ENCODE results near the gene PIP5KL1.

PIP5KL1 gene

DNA sequence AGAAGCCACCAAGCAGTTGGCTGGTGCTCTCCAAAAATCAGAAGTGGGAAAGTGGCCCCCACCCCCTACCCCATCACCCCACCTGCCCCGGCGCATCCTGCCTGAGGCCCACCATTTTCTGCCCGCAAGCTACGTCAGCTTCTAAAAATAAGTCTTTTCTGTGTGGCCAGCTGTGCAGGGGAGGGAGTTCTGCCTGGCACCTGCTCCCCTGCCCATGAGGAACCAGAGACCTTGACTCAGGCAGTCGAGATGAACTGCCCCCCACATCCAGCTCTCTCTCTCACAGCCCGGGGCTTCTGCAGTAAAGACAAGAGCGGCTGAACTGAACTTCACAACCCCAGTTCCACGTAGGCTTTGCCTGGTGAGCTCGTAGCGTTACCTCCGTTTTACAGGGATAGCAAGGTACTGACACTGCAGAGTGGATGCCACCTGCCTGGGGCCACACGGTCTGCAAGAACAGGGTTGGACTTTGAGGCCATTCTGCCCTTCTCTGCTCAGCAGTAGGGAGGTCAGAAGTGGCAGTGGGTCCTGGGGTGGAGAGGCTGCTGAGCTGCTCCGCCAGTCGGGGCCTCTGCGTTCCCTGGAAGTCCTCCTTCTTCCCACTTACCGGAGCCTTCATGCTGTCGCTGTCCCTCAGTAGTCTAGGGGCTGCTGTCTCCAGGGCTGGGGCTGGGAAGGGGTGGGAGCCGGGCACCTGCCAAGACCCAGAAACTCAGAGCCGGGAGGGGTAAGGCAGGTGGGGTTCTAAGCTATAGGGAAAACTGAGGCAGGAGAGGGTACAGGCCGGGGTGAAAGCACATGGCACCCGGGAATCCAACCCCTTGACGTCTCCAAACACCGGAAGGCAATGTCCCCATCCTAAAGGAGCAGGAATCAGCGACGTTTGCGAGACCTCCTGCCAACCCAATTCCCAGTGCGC, 14.5 kb downstream of the PIP5KL1 start:
- DNase-seq (ENCODE audit: low read depth), result no peak

GRCh38 chr9:127915325-127915752, 15.2 kb downstream of the PIP5KL1 start:
- DNase-seq (ENCODE audit: low read depth), result no peak

DNA sequence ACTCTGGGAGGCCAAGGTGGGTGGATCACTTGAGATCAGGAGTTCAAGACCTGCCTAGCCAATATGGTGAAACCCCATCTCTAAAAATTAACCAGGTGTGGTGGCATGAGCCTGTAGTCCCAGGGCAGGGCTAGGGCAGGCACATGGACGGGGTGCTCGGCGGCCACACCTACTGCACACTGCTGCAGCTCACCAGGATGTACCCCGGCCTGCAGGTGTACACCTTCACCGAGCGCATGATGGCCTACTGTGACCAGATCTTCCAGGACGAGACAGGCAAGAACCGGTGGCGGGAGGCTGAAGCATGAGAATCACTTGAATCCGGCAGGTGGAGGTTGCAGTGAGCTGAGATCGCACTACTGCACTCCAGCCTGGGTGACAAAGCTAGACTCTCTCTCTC, 16.9 kb downstream of the PIP5KL1 start:
- no peak for DNase-seq (ENCODE audit: low read depth)

- no peak for DNase-seq (ENCODE audit: low read depth)
Measured at GRCh38 chr9:127912882-127913281, 17.7 kb downstream of the PIP5KL1 start.

- no peak for DNase-seq (ENCODE audit: low read depth)
Measured at GRCh38 chr9:127912296-127912695, 18.3 kb downstream of the PIP5KL1 start.

- DNase-seq (ENCODE audit: low read depth), result no peak
Measured at GRCh38 chr9:127910613-127911205, 19.9 kb downstream of the PIP5KL1 start.

GRCh38 chr9:127909839-127910273, 20.7 kb downstream of the PIP5KL1 start:
- DNase-seq (ENCODE audit: low read depth), result no peak

DNA sequence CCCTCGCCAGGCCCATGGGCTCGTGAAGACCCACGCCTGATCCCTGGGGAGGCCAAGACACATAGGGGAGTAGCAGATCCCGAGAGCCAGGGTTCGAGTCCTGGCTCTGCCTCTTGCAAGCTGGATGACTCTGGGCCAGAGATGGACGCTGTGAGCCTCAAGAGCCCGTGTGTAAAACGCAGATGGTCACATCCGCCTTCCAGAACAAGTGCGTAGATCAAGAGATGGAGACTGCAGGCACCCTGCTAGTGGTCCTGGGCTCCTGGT, 22.0 kb downstream of the PIP5KL1 start:
- no peak for DNase-seq (ENCODE audit: low read depth)

GRCh38 chr9:127907867-127908659, 22.5 kb downstream of the PIP5KL1 start:
- DNase-seq (ENCODE audit: low read depth), result no peak

GRCh38 chr9:127905788-127906191, 24.8 kb downstream of the PIP5KL1 start:
- DNase-seq (ENCODE audit: low read depth), result no peak

- no peak for DNase-seq (ENCODE audit: low read depth)
Measured at GRCh38 chr9:127905004-127905728, 25.4 kb downstream of the PIP5KL1 start.

GRCh38 chr9:127904561-127905003, 26.0 kb downstream of the PIP5KL1 start:
- no peak for DNase-seq (ENCODE audit: low read depth)

DNA sequence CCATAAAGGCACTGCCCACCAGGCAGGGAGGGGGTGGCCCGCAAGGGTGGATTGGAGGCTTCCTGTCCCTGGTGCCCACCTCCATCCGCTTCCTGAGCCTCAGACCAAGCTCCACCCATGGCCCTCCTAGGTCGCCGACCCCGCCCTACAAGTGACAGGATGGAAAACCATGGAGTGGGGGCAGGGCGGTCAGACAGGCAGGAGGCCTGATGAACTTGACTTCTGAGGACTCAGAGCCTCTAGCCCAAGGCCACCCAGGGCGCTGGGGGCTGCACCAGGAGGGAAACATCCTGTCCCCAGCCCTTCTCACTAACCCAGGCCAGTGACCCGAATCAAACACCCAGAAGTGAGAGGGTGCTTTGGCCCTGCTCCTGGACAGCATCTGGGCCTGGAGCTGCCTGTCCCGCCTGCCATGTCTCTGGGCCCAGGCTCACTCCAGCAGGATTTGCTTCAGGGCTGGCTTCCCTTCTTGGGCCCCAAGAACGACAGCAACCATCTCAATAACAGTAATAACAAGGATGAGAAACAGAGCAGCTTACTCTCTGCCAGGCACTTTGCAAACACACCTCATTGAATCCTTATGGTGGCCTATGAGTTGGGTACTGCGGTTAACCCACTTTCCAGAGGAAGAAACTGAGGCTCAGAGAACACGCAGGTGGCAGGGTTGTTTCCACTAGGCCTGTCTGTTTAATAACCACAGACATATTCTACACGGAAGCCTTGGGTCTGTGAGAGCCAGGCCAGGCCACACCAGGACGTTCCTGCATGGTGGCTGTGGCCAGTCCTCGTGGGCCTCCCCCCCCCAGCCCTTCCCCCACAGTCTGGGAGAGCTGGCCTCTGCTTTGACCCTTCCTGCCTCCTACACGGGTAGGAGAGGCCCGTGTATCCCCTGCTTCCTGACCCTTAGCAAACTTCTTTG, 26.8 kb downstream of the PIP5KL1 start:
- no peak for DNase-seq (ENCODE audit: low read depth)

GRCh38 chr9:127899128-127899943, 31.2 kb downstream of the PIP5KL1 start, which contains the start of gene ST6GALNAC6:
ST6GALNAC6 (minus strand) TSS chr9:127899603; CDS start chr9:127897981, 1,622 bp downstream.
- DNase-seq (ENCODE audit: low read depth), result peak; percentile 51

DNA sequence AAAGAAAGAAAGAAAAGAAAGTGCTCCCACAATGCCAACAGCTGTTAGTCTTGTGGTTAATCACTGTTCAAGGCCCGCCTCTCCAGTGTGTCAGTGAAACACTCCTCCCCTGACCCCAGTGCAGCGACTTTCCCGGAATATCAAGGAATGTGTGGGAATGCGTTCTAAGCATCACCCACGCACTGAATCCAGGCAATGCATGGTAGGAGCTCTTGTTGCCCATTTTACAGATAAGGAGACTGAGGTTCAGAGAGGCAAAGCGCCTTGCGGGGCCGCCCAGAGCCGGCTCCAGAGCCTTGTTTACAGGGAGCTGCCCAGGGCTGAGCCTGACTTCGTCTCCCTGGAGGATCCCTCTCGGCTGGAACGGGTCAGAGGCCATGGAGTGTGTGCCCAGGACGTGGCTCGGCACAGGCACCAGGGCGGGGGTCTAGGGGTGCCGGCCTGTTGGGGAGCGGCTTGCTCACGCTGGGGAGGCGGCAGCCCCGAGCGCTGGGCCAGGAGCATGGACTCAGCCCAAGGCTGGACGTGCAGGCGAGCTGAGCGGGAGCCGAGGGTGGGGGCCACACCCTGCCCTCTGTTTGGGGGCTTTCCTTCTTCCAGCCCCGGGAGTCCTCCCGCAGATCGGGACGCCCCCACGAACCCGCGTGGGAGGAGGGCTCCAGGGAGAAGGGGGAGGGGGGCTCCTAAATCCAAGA, 32.0 kb downstream of the PIP5KL1 start:
- DNase-seq (ENCODE audit: low read depth), result peak; percentile 53

GRCh38 chr9:127897193-127897692, 33.3 kb downstream of the PIP5KL1 start:
- peak; percentile 77 for DNase-seq (ENCODE audit: low read depth)

- DNase-seq (ENCODE audit: low read depth), result no peak
Measured at GRCh38 chr9:127896395-127897192, 34.0 kb downstream of the PIP5KL1 start.

DNA sequence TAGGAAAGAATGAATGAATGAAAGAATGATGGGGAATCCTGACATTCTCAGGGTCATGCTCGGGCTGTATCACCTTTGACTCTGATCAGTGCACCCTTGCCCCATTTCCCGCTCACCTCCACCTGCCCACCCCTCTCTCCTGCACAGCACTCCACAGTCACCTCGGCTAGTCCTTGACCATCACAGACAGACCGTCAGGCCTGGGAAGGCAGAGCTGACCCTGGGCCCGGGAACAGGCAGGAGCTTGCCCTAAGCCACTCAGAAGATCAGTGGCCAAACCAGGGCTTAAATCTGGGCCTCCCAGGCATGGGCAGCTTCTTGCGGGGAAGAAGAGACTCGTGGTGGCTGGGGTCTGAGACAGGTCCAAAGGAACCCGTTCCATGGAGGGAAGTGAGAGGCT, 34.8 kb downstream of the PIP5KL1 start:
- DNase-seq (ENCODE audit: low read depth), result no peak
